Esophagus squamous epithelium (tissue), 4 donors: ENCODE data around the gene GLI2.

Experiments used
- POLR2A ChIP-seq, 4 donors: fragments of 450-650 bp; IDR thresholded peaks; one replicate each; pipeline ENCODE4 v1.6.1; 2017; ENCODE audit warnings: antibody characterized with exemption in 4 of 4, mild to moderate bottlenecking in 4 of 4, moderate library complexity in 3 of 4
- TF ChIP-seq, protein P1 (sequence below), 6 experiments: fragments of 450-650 bp in 4 of 6; fragments of 200-600 bp in 2 of 6; sonication (generic) in 2 of 6; IDR thresholded peaks; one replicate each; pipeline ENCODE4 v1.5.1; 2016 to 2019; ENCODE audit warnings: antibody characterized with exemption in 6 of 6, mild to moderate bottlenecking in 4 of 6, moderate library complexity in 4 of 6

DNA sequence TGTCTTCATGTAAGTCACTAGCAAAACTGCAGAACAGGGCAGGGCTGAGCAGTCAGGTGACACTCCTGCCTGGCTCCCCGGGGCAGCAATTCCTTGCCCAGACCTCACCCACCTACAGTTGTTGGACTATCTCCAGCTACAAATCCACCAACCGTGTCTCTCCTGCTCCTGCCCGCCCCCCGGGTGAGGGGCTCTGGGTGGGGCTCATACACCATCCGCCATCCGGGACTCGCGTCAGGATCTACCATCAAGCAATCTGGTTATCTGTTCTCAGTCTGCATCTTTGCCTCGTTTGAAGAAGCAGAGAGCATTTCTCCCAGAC lies 13.5 kb upstream of the GLI2 start:
- TF ChIP-seq, protein P1, sequence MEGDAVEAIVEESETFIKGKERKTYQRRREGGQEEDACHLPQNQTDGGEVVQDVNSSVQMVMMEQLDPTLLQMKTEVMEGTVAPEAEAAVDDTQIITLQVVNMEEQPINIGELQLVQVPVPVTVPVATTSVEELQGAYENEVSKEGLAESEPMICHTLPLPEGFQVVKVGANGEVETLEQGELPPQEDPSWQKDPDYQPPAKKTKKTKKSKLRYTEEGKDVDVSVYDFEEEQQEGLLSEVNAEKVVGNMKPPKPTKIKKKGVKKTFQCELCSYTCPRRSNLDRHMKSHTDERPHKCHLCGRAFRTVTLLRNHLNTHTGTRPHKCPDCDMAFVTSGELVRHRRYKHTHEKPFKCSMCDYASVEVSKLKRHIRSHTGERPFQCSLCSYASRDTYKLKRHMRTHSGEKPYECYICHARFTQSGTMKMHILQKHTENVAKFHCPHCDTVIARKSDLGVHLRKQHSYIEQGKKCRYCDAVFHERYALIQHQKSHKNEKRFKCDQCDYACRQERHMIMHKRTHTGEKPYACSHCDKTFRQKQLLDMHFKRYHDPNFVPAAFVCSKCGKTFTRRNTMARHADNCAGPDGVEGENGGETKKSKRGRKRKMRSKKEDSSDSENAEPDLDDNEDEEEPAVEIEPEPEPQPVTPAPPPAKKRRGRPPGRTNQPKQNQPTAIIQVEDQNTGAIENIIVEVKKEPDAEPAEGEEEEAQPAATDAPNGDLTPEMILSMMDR (IDR thresholded peaks at IDR 0.05), result no peak
- no peak for TF ChIP-seq POLR2A (IDR thresholded peaks at IDR 0.05)
